Muscle layer of colon (tissue), 2 donors: ENCODE results near the gene SRGAP3.

Experiments
- H3K27ac ChIP-seq: one replicate; pipeline ENCODE4 v1.7.0; 2013; ENCODE audit warnings: low read depth, mild to moderate bottlenecking, low read length, moderate library complexity
- H3K27me3 ChIP-seq, 2 donors: one replicate each; pipeline ENCODE4 v1.7.0; 2013; ENCODE audit warnings: low read length in 2 of 2, mild to moderate bottlenecking in 2 of 2; ENCODE audit not compliant: insufficient read depth in 2 of 2, control insufficient read depth in 1 of 2
- H3K36me3 ChIP-seq: one replicate; pipeline ENCODE4 v1.7.0; 2013; ENCODE audit warnings: mild to moderate bottlenecking, low read length; ENCODE audit not compliant: insufficient read depth
- H3K4me1 ChIP-seq: one replicate; pipeline ENCODE4 v1.7.0; 2013; ENCODE audit warnings: mild to moderate bottlenecking, low read length; ENCODE audit not compliant: insufficient read depth
- H3K4me3 ChIP-seq, 2 donors: one replicate each; pipeline ENCODE4 v1.7.0; 2013; ENCODE audit warnings: low read length in 2 of 2, low read depth in 1 of 2, mild to moderate bottlenecking in 1 of 2, moderate library complexity in 1 of 2
- H3K9ac ChIP-seq: one replicate; pipeline ENCODE4 v1.7.0; 2013; ENCODE audit warnings: low read length
- H3K9me3 ChIP-seq: one replicate; pipeline ENCODE4 v1.7.0; 2013; ENCODE audit warnings: mild to moderate bottlenecking, low read length
- donor health status: abdominal sarcoma.
- donor health status: Adenocarcinoma of cecum.

Gene SRGAP3

DNA sequence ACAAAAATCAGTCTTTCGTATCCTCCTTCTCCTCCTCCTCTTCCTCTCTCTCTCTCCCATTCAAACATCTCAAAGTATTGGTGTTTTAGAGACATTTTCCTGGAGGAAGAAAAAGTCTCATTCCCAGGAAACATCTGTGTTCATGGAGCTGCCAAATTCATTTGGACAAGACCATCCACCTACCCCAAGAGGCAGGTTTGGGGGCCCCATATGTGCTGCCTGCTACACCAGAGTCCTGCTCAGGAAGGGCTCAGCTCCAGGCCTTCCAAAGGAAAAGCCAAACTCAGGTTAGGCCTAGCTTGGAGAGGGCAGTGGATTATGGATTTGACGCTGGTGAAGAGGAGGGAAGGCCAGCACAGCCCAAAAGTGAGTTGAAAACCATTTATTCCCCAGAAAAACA lies 131.2 kb downstream of the SRGAP3 start:
- H3K27me3 ChIP-seq = no peaks in the 10 kb centered on the region
- H3K4me1 ChIP-seq = no peaks in the 10 kb centered on the region
- no peaks in the 10 kb centered on the region for H3K9me3 ChIP-seq
- no peak overlapping the region for H3K9ac ChIP-seq
- no peak overlapping the region for H3K4me3 ChIP-seq
- H3K27ac ChIP-seq = no peak overlapping the region
- no peaks in the 10 kb centered on the region for H3K36me3 ChIP-seq

DNA sequence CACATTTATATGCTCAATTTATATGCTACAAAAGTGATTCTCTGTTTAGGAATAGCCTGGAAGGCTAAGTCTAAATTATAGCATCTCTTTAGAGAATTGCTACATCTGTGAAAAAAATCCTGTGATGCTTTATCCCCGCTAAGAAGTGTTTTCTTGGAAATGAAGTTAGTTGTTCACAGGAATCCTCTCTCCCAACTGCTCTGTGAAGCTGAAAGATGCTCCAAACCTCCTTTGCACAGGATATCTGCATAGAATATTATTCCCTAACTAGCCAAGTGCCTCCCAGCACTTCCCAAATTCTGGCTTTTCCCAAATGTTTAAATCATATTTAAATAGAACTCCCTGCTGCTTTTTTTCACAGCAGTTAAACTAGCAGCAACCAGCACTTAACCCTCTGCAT lies 132.2 kb downstream of the SRGAP3 start:
- Histone ChIP-seq H3K27ac (no peak overlapping the region), H3K27me3 (no peaks in the 10 kb centered on the region), H3K4me1 (peaks cover 2% of the 10 kb centered on the region), H3K36me3 (no peaks in the 10 kb centered on the region), H3K9ac (no peak overlapping the region), H3K9me3 (no peaks in the 10 kb centered on the region), H3K4me3 (no peak overlapping the region)

DNA sequence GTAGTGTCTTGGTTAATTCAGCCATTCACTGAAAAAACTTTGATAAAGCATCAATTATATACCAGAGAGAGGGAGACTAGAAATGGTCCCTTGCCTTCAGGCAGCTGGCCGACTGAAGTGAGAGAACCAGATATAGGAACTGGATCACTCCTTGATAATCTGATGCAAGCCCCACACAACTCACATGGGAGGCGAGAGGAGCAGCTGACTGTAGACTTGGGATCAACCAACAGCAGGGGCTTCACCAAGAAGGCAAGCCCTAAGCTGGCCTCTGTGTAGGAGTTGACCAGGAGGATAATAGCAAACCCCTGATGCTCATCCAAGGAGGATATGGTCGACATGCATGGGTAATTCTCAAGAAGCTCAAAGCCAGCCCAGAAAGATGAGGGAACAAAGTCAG lies 133.1 kb downstream of the SRGAP3 start:
- Histone ChIP-seq H3K4me1 (peaks cover 6% of the 10 kb centered on the region), H3K27ac (no peak overlapping the region), H3K4me3 (no peak overlapping the region), H3K36me3 (no peaks in the 10 kb centered on the region), H3K9ac (no peak overlapping the region), H3K9me3 (no peaks in the 10 kb centered on the region), H3K27me3 (no peaks in the 10 kb centered on the region)

DNA sequence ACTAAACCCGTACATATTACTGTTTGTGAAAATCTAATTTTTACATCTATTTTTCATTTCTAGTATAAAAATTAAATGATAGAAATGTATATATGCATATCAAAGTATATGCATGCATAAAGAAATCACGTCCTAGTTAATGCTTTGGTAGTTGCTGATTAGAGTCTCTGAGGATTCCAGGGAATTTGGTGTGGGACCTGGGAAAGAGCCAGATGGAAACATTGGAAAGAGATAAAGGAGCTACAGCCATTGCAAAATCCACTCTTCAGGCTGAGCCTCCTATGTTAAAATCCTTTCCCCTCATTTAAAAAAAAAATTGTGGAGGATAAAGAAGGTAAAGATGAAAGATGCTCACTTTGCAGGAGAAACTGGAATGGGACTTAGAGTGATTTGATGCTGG lies 134.1 kb downstream of the SRGAP3 start:
- H3K9me3 ChIP-seq = no peaks in the 10 kb centered on the region
- no peak overlapping the region for H3K27ac ChIP-seq
- no peak overlapping the region for H3K4me3 ChIP-seq
- no peaks in the 10 kb centered on the region for H3K36me3 ChIP-seq
- no peaks in the 10 kb centered on the region for H3K27me3 ChIP-seq
- H3K9ac ChIP-seq = no peak overlapping the region
- peaks cover 10% of the 10 kb centered on the region for H3K4me1 ChIP-seq

DNA sequence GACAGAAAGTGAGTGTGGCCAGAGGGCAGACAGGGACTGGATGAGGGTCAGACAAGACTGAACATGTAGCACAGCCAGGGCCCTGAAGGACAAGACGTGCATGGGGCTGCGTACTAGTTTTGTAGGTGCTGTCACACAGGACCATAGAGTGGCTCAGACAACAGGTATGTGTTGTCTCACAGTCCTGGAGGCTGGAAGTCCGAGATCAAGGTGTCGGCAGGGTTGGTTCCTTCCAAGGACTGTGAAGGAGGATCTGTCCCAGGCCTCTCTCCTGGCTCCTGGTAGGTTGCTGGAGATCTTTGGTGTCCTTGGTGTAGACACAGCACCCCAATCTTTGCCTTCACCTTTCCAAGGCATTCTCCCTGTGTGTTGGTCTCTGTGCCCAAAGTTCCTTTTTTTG lies 136.4 kb downstream of the SRGAP3 start:
- Histone ChIP-seq H3K36me3 (no peaks in the 10 kb centered on the region), H3K9me3 (no peaks in the 10 kb centered on the region), H3K4me3 (no peak overlapping the region), H3K27ac (no peak overlapping the region), H3K9ac (no peak overlapping the region), H3K27me3 (no peaks in the 10 kb centered on the region), H3K4me1 (peaks cover 10% of the 10 kb centered on the region)

DNA sequence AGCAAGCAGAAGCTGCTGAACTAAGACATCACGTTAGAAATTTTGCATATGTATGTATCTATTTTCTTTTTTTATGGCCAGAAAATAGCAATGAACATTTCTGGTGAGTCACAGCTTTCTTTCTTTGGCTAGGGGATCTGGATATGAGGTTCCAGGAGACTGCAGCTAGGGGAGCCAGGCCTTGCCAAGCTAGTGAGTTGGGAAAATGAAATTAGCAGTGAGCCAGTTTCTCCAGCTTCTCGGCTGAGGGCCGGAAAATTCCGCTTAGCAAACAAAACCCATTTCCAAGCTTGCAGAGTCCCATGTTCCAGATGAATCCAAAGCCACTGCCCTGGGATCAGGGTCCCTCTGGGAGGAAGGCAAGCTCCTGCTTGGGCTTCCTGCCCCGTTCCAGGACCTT lies 137.6 kb downstream of the SRGAP3 start:
- H3K36me3 ChIP-seq = no peaks in the 10 kb centered on the region
- no peak overlapping the region for H3K9ac ChIP-seq
- no peak overlapping the region for H3K27ac ChIP-seq
- peak overlapping the region in 1 of 2 donors; percentile 25 for H3K4me3 ChIP-seq
- H3K4me1 ChIP-seq = peaks cover 10% of the 10 kb centered on the region
- H3K27me3 ChIP-seq = no peaks in the 10 kb centered on the region
- no peaks in the 10 kb centered on the region for H3K9me3 ChIP-seq

DNA sequence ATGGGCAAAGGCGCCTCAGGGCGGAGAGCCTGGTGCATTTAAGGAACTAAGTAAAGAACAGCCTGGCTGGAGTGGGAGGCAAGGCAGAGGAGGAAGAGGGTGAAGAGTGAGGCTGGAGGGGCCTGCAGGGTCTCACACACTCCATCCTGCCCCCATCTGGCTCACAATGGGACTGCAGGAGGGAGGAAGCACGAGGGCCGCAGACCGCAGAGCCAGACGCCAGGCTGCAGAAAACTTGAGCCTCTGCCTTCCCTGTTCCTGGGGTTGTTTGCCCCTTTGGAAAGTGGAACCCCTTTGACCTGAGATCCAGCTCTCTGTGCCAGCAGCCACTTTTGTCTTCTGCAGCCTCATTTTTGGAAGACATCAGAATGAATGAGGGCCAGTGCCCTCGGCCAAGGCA lies 138.0 kb downstream of the SRGAP3 start:
- Histone ChIP-seq H3K4me1 (peaks cover 10% of the 10 kb centered on the region), H3K4me3 (no peak overlapping the region), H3K27ac (no peak overlapping the region), H3K36me3 (no peaks in the 10 kb centered on the region), H3K27me3 (no peaks in the 10 kb centered on the region), H3K9ac (no peak overlapping the region), H3K9me3 (no peaks in the 10 kb centered on the region)

DNA sequence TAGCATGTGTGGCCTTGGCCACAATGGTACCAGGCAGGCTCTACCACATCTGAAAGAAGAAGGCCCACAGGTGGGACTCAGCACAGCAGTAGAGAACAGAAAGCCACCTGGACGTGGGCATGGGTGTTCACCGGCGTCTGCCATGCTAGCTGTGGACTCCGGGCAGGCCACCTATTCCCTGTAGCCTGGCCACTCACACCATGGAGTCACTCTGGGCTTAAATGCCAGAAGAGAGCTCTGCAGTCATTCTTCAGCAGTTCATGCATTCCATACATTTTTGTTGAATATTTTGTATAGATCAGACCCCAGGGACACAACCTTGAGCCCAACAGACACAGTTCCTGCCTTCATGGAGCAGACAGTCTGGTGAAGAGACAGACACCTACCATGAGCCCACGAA lies 138.6 kb downstream of the SRGAP3 start:
- no peak overlapping the region for H3K27ac ChIP-seq
- H3K4me1 ChIP-seq = peaks cover 10% of the 10 kb centered on the region
- no peaks in the 10 kb centered on the region for H3K27me3 ChIP-seq
- H3K9me3 ChIP-seq = no peaks in the 10 kb centered on the region
- no peaks in the 10 kb centered on the region for H3K36me3 ChIP-seq
- H3K4me3 ChIP-seq = no peak overlapping the region
- no peak overlapping the region for H3K9ac ChIP-seq

DNA sequence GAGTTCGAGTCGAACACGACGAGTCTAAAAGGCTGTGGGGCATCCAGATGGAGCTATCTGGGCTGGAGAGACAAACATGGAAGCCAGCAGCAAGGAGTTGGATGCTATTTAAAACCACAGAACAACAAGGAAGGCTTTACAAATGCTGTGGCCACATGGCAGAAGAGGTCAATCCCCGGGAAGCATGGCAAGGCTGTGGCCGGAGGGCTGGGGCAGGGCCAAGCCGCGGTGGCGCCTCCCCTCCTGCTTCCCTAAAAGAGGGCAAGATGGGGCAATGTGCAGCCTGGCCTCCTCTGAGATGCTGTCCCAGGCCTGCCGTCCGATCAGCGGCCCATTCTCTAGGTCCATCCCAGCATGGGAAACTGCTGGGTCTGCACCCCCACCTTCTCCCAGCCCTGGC lies 139.1 kb downstream of the SRGAP3 start:
- Histone ChIP-seq H3K27ac (no peak overlapping the region), H3K4me3 (no peak overlapping the region), H3K9ac (no peak overlapping the region), H3K27me3 (no peaks in the 10 kb centered on the region), H3K4me1 (peaks cover 10% of the 10 kb centered on the region), H3K36me3 (no peaks in the 10 kb centered on the region), H3K9me3 (no peaks in the 10 kb centered on the region)

DNA sequence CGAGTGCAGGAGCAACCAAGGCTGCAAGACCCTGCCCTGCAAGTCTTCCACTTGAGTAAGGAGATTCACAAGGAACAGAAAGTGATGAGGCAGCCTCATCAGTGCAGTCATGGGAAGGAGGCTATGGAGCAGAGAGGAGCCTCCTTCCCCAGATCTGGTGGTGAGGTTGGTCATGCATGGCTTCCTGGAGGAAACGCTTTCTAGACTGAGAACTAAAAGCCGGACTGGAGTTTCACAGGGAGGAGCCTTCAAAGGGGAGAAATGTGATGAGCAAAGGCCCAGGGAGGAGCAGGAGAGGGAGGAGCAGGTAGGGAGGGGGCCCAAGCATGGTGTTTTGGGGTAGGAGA lies 139.9 kb downstream of the SRGAP3 start:
- H3K4me3 ChIP-seq = no peak overlapping the region
- H3K9me3 ChIP-seq = no peaks in the 10 kb centered on the region
- no peak overlapping the region for H3K27ac ChIP-seq
- no peak overlapping the region for H3K9ac ChIP-seq
- H3K4me1 ChIP-seq = peaks cover 10% of the 10 kb centered on the region
- no peaks in the 10 kb centered on the region for H3K36me3 ChIP-seq
- no peaks in the 10 kb centered on the region for H3K27me3 ChIP-seq

DNA sequence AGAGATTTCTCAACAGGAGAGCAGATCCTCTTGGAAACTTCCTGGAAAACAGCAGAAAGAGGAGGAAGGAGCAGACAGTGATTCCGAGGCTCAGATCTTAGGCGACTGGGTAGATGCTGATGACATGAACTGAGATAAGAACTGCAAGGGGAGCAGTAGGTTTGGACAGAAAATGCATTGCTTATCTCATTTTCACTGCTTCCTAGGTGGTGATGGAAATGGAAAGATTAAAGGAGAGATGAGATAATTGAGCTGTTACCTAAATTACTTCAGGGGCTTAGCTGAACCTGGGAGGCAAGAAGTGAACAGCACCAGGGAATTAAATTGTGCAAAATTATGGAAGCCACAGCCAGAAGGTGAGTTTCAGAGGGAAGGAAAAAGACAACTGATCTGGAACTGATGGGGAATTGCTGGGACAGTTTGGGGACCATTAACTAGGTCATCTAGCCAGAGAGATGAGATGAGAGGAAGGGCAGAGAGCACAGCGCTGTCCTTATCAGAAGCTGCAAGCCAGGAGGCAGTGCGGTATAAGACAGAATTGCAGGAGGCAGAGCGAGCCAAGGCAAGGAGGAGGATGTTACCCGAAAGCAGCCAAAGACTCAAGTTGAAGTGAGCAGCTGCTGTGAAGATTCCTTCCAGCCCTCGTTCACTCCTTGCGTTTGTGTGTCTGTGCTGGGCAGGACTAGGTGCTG lies 140.4 kb downstream of the SRGAP3 start:
- Histone ChIP-seq H3K27ac (no peak overlapping the region), H3K4me1 (peaks cover 10% of the 10 kb centered on the region), H3K9ac (no peak overlapping the region), H3K36me3 (no peaks in the 10 kb centered on the region), H3K4me3 (no peak overlapping the region), H3K9me3 (no peaks in the 10 kb centered on the region), H3K27me3 (no peaks in the 10 kb centered on the region)

DNA sequence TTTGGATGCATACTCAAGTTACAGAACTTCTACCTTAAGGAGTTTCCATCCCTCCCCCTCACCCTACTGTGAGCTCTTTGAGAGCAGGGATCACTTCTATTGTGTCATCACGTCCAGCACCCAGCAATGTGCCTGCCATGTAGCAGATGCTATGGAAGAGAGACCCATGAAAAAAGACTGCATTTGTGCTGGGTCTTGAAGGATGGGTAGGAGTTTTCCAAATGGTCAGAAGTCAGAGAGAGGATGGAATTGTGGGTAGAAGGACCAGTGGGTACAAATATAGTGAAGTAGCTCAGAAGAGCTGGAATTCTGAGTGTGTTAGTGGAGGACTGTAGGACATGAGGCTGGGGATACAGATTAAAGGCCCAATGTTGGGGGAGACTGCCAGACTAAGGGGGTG lies 141.7 kb downstream of the SRGAP3 start:
- H3K9ac ChIP-seq = no peak overlapping the region
- no peaks in the 10 kb centered on the region for H3K9me3 ChIP-seq
- H3K36me3 ChIP-seq = no peaks in the 10 kb centered on the region
- no peaks in the 10 kb centered on the region for H3K27me3 ChIP-seq
- no peak overlapping the region for H3K27ac ChIP-seq
- peaks cover 10% of the 10 kb centered on the region for H3K4me1 ChIP-seq
- H3K4me3 ChIP-seq = no peak overlapping the region
